Right lobe of liver (tissue), 6 donors: ENCODE results near the gene SH3BGRL3. TPM values are rescaled to one million over a fixed set of nuclear protein-coding genes. Genes with fewer than 3 reads are reported as not detected.

Experiments used
- ATAC-seq, 4 donors: fragments of 200-7000 bp; cut with Tn5 transposase; one replicate each; pipeline ENCODE4 v1.9.1; 2020; ENCODE audit warnings: mild to moderate bottlenecking in 4 of 4, moderate library complexity in 4 of 4
- DNase-seq, 3 donors: peaks; one replicate each; pipeline ENCODE4 v3.0.0-alpha.2; 2020
- H3K27ac ChIP-seq, 3 donors: fragments of 200-600 bp; one replicate each; pipeline ENCODE4 v1.8.0; 2022
- H3K27me3 ChIP-seq, 2 donors: fragments of 200-600 bp; one replicate each; pipeline ENCODE4 v1.8.0; 2022
- H3K36me3 ChIP-seq, 4 donors: fragments of 200-600 bp; sonication (generic) in 1 of 4; one replicate each; pipeline versions ENCODE4 v1.5.1 to v1.8.0; 2017 to 2022; ENCODE audit warnings: control low read depth in 1 of 4
- H3K4me1 ChIP-seq, 4 donors: fragments of 200-600 bp; sonication (generic) in 1 of 4; one replicate each; pipeline versions ENCODE4 v1.5.1 to v1.8.0; 2017 to 2022; ENCODE audit warnings: control low read depth in 1 of 4
- H3K4me3 ChIP-seq, 3 donors: fragments of 200-600 bp; one replicate each; pipeline ENCODE4 v1.8.0; 2022
- H3K9me3 ChIP-seq, 4 donors: fragments of 200-600 bp; sonication (generic) in 1 of 4; one replicate each; pipeline versions ENCODE4 v1.5.1 to v1.8.0; 2017 to 2022; ENCODE audit warnings: control low read depth in 1 of 4
- CTCF ChIP-seq, 4 donors: fragments of 200-600 bp in 3 of 4; fragments of 450-650 bp in 1 of 4; IDR thresholded peaks; one replicate each; pipeline versions ENCODE4 v1.5.1 to v1.8.0; 2016 to 2022; ENCODE audit warnings: antibody characterized with exemption in 4 of 4, mild to moderate bottlenecking in 2 of 4
- POLR2A ChIP-seq: fragments of 450-650 bp; IDR thresholded peaks from one replicate; pipeline ENCODE4 v1.6.1; 2017; ENCODE audit warnings: antibody characterized with exemption, mild to moderate bottlenecking
- WGBS: methylation state at CpG from one replicate; pipeline ENCODE4 v1.1.6; 2018; ENCODE audit warnings: low coverage, low lambda C conversion rate; ENCODE audit not compliant: insufficient coverage; ENCODE audit errors: missing lambda C conversion rate; 5-methylcytosine and 5-hydroxymethylcytosine counted together
- intact Hi-C, 2 donors: fragments of 100-400 bp; cut with DNase I; formaldehyde crosslinking; loops; one replicate each; pipeline versions ENCODE4 v1.11.2 to v1.14.1; 2022
- total RNA-seq, 6 experiments: library from RNA; depleted of rRNA in 2 of 6; stranded (reverse); fragments of >200 nt in 2 of 6; fragmentation: NEBNext Ultra II Directional in 3 of 6; extraction: Animal tissue kit (Norgen Biotek cat#: 25700) in 3 of 6; gene quantifications; one replicate each; pipeline versions ENCODE4 v1.1.0 to v1.2.4, GENCODE V29; 2016 to 2023
- donor health status: DM: no; HTN: yes; CAD: no.
- donor health status: DM: no; HTN: no; CAD: no.
- donor health status: DM: no; HTN: no; CAD: no.
- donor health status: DM: no; HTN: yes; CAD: no.
- donor health status: DM: no; HTN: yes; CAD: no.

SH3BGRL3 gene
- total RNA-seq, 6 experiments from 2014 or later: 26.3 to 61.8 (median 34.9) TPM

GRCh38 chr1:26276432-26276838, 3.5 kb upstream of the SH3BGRL3 start:
- H3K36me3 ChIP-seq: peaks cover 0 to under 1% (median 0%) of the 10 kb centered on the region in 4 donors
- DNase-seq: peak; percentile 39 to 55 (median 50)
- H3K9me3 ChIP-seq: no peaks in the 10 kb centered on the region
- H3K27ac ChIP-seq: peak overlapping the region; percentile 56 to 88 (median 61)
- no peak for TF ChIP-seq CTCF (IDR thresholded peaks at IDR 0.05)
- TF ChIP-seq POLR2A: no peak
- H3K27me3 ChIP-seq: no peaks in the 10 kb centered on the region
- no peak overlapping the region for H3K4me3 ChIP-seq
- H3K4me1 ChIP-seq: peaks cover 0 to 44% (median 21%) of the 10 kb centered on the region in 4 donors
- no CpG with 5 or more reads among the region's 2 CpGs for WGBS
- no peak for ATAC-seq
- intact Hi-C loops: no loop called here

- peak; percentile 39 for TF ChIP-seq POLR2A
- no peak for TF ChIP-seq CTCF (IDR thresholded peaks at IDR 0.05)
- no peak overlapping the region for H3K4me3 ChIP-seq
- ATAC-seq (peak; percentile 29 to 50 (median 40)), DNase-seq (peak in 2 of 3 donors; percentile 42 to 51)
- H3K9me3 ChIP-seq: no peaks in the 10 kb centered on the region
- H3K27ac ChIP-seq: peak overlapping the region; percentile 56 to 88 (median 60)
- intact Hi-C loops: no loop called here
- peaks cover 0 to 44% (median 21%) of the 10 kb centered on the region in 4 donors for H3K4me1 ChIP-seq
- no peaks in the 10 kb centered on the region for H3K27me3 ChIP-seq
- WGBS: 23% methylated on average over 3 of the region's 3 CpGs
- H3K36me3 ChIP-seq: no peaks in the 10 kb centered on the region
Observed at GRCh38 chr1:26277261-26277661, 2.6 kb upstream of the SH3BGRL3 start.

- TF ChIP-seq POLR2A (no peak), CTCF (IDR thresholded peaks at IDR 0.05) (no peak)
- Histone ChIP-seq H3K4me1 (peaks cover 0 to 44% (median 21%) of the 10 kb centered on the region in 4 donors), H3K9me3 (no peaks in the 10 kb centered on the region), H3K27ac (peak overlapping the region; percentile 56 to 88 (median 60)), H3K4me3 (no peak overlapping the region), H3K36me3 (no peaks in the 10 kb centered on the region), H3K27me3 (no peaks in the 10 kb centered on the region)
- ATAC-seq: no peak
- no peak for DNase-seq
- intact Hi-C loops: no loop called here
- 88% methylated on average over 1 of the region's 1 CpG for WGBS
Observed at GRCh38 chr1:26277719-26278118, 2.2 kb upstream of the SH3BGRL3 start.

- ATAC-seq (no peak), DNase-seq (peak in 1 of 3 donors; percentile 51)
- 85% methylated on average over 2 of the region's 4 CpGs for WGBS
- H3K36me3 ChIP-seq: no peaks in the 10 kb centered on the region
- H3K27me3 ChIP-seq: no peaks in the 10 kb centered on the region
- H3K4me3 ChIP-seq: no peak overlapping the region
- no peak for TF ChIP-seq POLR2A
- no peak for TF ChIP-seq CTCF (IDR thresholded peaks at IDR 0.05)
- peaks cover 0 to 44% (median 21%) of the 10 kb centered on the region in 4 donors for H3K4me1 ChIP-seq
- H3K9me3 ChIP-seq: no peaks in the 10 kb centered on the region
- intact Hi-C loops: no loop called here
- H3K27ac ChIP-seq: peak overlapping the region; percentile 56 to 88 (median 60)
Observed at GRCh38 chr1:26278303-26278702, 1.6 kb upstream of the SH3BGRL3 start.
